EL (cell line): Measurements from ENCODE around the gene ITGA11.

ENCODE experiments used
- DNase-seq: peaks from one replicate; pipeline ENCODE4 v3.0.0-alpha.2; 2016

The ITGA11 gene

GRCh38 chr15:68348606-68349005 is 83.4 kb downstream of the ITGA11 start:
- DNase-seq: no peak

GRCh38 chr15:68348081-68348480 is 83.9 kb downstream of the ITGA11 start:
- DNase-seq: no peak

- DNase-seq: peak; percentile 68
Observed at GRCh38 chr15:68347392-68347791, 84.6 kb downstream of the ITGA11 start.

DNA sequence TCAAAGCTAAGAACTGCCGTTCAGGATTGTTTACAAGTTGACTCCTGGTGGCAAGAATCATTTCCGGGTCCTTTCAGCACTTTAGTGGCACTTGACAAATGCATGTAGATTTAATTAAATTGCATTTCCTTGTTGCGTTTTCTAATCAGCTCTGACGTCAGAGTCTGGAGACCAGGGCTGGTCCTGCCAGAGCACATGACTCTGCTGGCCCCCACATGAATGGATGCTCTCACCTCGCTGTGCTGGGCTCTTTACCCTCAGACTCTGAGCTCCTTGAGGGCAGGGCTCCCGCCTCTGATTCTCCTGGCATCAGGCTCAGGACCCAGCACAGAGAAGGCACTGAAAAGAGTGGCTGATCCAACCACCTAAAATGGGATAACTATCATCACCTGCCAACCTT is 85.0 kb downstream of the ITGA11 start:
- no peak for DNase-seq

GRCh38 chr15:68345481-68345880 is 86.5 kb downstream of the ITGA11 start:
- DNase-seq: no peak

- no peak for DNase-seq
Observed at GRCh38 chr15:68344600-68344999, 87.4 kb downstream of the ITGA11 start.

GRCh38 chr15:68343579-68344225 is 88.3 kb downstream of the ITGA11 start:
- no peak for DNase-seq

DNA sequence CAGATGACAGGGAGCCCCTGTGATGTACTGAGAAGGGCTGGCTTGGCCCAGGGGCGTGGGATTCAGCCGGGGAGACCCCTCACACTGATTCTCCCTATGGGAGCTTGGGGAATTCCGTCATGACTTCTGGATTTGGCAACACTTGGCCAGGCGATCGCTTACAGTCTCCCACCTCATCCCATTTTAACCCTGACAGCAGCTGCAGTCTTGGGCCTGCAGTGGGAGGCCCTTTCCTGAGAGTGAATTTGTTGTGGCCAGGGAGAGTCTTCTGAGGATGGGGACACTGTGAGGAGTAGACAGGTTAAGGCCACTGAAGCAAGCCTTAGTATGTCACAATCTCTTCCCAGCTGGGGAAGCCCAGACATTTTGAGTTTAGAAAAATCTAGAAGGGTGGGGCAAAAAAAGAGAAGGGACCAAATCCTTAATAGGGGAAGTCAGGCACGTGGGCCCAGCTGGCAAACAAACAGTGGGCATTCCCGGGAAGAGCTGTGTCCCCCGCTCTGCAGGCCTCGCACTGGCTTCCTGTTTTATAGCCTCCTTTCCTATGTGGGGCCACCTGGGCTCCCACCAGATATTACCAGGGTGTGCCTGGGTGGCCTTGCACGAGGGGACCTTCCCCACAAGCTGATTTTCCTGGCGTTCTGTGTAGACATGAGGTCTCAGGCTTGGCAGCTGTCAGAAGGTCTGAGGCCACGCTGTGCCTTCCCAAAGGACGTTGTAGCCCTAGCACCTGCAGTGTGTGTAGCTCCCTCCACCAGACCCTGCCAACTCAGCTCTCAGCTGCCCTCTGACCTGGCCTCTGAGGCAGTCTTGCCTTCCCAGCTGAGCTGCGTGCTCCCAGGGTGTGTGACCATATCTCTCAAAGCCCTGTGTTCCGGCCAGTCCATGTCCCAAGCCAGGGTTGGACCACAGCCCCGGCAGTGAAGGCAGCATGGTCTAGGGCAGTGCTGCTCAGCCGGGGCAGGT is 89.9 kb downstream of the ITGA11 start:
- DNase-seq: no peak

- no peak for DNase-seq
Observed at GRCh38 chr15:68340726-68341671, 91.0 kb downstream of the ITGA11 start.

DNA sequence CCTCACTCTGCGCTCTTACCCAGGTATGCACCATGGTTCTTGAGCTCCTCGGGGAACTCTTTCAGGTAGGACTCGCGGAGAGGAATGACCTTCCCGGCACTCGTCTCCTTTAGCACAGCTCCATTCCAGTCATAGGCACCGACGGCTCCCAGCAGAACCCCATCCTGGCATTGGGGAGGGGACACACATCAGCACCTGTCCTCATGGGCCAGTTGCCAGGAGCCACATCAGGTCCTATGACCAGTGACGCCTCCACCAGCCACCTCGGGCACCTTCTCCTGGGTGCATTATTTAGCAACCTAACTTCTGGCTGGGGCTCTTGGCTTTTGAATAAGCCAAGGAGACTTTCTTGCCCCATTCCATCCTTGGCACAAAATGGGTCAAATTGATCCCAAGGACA is 92.5 kb downstream of the ITGA11 start:
- DNase-seq: no peak

DNA sequence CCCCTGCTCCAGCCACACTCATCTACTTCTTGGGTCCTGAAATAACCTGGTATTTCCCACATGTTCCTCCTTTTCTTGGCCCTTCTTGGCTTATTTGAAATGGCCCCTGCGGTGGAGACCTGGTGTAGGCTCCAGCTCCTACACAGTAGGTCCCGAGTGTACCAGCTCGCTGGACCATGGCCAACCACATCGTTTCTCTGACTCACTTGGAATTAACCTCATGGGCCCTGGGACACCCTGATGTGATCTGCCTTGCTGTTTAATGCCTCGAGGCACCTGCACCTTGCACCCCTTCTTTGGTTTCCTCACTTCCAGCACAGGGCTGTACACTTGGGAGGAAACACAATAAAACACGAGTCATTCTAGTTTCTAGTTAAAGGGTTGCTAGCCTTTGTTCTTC is 94.1 kb downstream of the ITGA11 start:
- DNase-seq: peak; percentile 41

- DNase-seq: no peak
Observed at GRCh38 chr15:68336516-68336915, 95.4 kb downstream of the ITGA11 start.

DNA sequence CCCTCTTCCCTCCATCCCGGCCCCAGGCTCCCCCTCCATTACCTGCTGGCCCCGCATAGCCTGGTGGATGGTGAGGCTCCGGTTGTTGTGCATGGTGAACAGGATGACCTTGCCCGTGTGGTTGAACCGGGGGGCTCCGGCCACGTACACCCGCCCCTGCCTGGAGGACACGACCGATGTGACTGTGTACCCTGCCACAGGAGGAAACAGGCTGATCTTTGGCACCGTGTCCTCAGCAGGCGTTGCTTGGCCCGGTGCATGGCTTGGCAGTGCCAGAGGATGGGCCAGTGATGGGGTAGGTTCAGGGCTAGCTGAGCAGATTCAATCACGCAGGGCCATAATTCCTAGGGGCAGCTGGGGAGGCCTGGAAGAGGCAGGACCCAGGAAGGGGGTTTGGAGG is 96.3 kb downstream of the ITGA11 start:
- no peak for DNase-seq

DNA sequence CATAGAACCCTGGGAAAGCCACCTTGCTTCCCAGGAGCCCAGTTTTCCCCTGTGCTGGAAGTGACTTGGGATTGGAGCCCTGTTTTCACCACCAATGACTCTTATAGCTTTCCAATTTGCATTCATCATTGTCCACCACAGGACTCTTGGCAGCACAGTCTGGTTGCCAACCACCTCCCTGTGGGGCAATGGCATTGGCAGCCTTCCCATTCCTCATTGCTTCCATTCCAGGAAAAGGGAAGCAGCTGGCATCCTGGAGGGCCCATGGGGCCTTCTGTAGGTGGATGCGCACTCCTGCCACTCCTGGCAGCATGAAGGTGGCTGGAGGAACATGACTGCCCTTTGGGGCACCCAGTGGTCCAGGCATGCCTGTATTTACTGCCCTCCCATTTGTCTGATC is 96.7 kb downstream of the ITGA11 start:
- peak; percentile 24 for DNase-seq

GRCh38 chr15:68334661-68335124 is 97.3 kb downstream of the ITGA11 start:
- DNase-seq: peak; percentile 67

- peak; percentile 84 for DNase-seq
Observed at GRCh38 chr15:68333775-68334470, 98.0 kb downstream of the ITGA11 start.

- DNase-seq: no peak
Observed at GRCh38 chr15:68332266-68332665, 99.7 kb downstream of the ITGA11 start.

- no peak for DNase-seq
Observed at GRCh38 chr15:68330901-68331300, 101.1 kb downstream of the ITGA11 start.

- DNase-seq: no peak
Observed at GRCh38 chr15:68330416-68330815, 101.5 kb downstream of the ITGA11 start.

GRCh38 chr15:68328964-68329363 is 103.0 kb downstream of the ITGA11 start:
- no peak for DNase-seq

- DNase-seq: peak; percentile 35
Observed at GRCh38 chr15:68328443-68328842, 103.5 kb downstream of the ITGA11 start.

DNA sequence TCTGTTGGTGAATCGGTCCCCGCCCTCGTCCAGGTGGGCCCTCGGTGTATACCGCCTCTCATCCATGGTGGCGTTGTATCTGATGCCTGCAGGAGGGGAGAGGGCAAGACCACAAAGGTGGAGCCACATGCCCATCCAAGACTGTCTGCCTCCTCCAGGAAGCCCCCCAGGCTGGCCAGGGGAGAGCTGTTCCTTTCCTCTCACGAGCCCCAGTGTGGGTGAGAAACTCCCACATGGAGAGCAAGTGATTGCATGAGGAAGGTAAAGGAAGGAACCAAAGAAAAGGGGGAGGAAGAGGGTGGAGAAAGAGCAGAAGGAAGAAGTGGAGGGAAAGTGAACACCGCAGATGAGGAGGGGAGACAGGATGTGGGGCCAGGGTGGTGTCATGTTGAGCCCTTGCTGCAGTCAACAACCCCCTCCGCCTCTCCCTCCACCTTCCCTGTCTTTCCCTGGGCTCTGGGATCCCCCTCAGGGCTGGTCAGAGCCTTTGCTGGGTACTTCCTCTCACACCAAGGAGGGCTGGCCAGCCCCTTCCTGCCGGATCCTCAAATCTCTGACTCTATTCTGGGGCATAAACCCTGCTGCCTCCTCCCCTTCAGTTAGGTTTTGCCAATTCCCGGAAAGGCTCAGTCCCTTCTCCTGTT is 105.1 kb downstream of the ITGA11 start:
- DNase-seq: no peak
